Endothelial cell of umbilical vein (primary cell): ENCODE measurements around the gene ATOSB. TPM values are rescaled to one million over a fixed set of nuclear protein-coding genes. Genes with fewer than 3 reads are reported as not detected.

Experiments
- BruUV-seq: library from RNA; stranded (reverse); fragments of 400-500 nt; replicated peaks from 2 replicates; lab custom pipeline; 2021; lab: Mats Ljungman, UMichigan
- CTCF ChIA-PET: fragments of 300-600, 350-600 bp; sonication (Branson Sonifier 250); formaldehyde crosslinking; loops from one replicate; lab custom pipeline; 2021; ENCODE audit warnings: antibody characterized with exemption, inconsistent platforms; lab: Charles Lee
- POLR2A ChIA-PET: fragments of 300-600, 350-600 bp; sonication (Branson Sonifier 250); formaldehyde crosslinking; loops from one replicate; lab custom pipeline; 2021; ENCODE audit warnings: antibody characterized with exemption, inconsistent platforms; lab: Charles Lee
- DNase-seq: peaks from one replicate; pipeline ENCODE4 v3.0.0-alpha.2; 2011; ENCODE audit warnings: low read depth, low spot score
- FAIRE-seq: peaks from 2 replicates; lab custom pipeline; 2011; peaks lifted over from hg19 to GRCh38; lab: Jason Lieb, UNC
- H2AFZ ChIP-seq: 2 replicates; pipeline ENCODE4 v1.6.0; 2012; ENCODE audit warnings: low read depth, low read length, control low read depth, inconsistent platforms
- H3K27ac ChIP-seq: 2 replicates; pipeline ENCODE4 v1.5.1; 2011; ENCODE audit warnings: low read depth, mild to moderate bottlenecking, control low read depth, low read length, moderate library complexity; ENCODE audit not compliant: insufficient read depth
- H3K27me3 ChIP-seq, 2 experiments: 2 replicates each; pipeline versions ENCODE4 v1.6.0 to v1.6.1; 2011; ENCODE audit warnings: low read length in 2 of 2, mixed read lengths in 1 of 2; ENCODE audit not compliant: control insufficient read depth in 2 of 2, insufficient read depth in 2 of 2
- H3K36me3 ChIP-seq, 2 experiments: 2 replicates in 1 of 2; 3 replicates in 1 of 2; pipeline ENCODE4 v1.5.1; 2011; ENCODE audit warnings: low read length in 2 of 2, mild to moderate bottlenecking in 1 of 2, moderate library complexity in 1 of 2; ENCODE audit not compliant: control insufficient read depth in 2 of 2, insufficient read depth in 2 of 2; ENCODE audit errors: extremely low read depth in 1 of 2
- H3K4me1 ChIP-seq: 3 replicates; pipeline ENCODE4 v1.5.1; 2011; ENCODE audit warnings: mild to moderate bottlenecking, low read length; ENCODE audit not compliant: control insufficient read depth, insufficient read depth; ENCODE audit errors: extremely low read depth
- H3K4me2 ChIP-seq: 2 replicates; pipeline ENCODE4 v1.6.1; 2011; ENCODE audit warnings: low read length, control low read depth, mixed read lengths; ENCODE audit not compliant: insufficient read depth
- H3K4me3 ChIP-seq, 3 experiments: fragments of 200-600 bp in 1 of 3; sonication (generic), shearing (Covaris generic) in 1 of 3; replicated peaks in 1 of 3; 2 replicates each; pipeline ENCODE4 v1.5.1; 2011 to 2016; ENCODE audit warnings: control low read depth in 3 of 3, low read length in 3 of 3, mild to moderate bottlenecking in 2 of 3, inconsistent platforms in 1 of 3, low read depth in 1 of 3, moderate library complexity in 1 of 3; ENCODE audit not compliant: insufficient read depth in 1 of 3
- H3K79me2 ChIP-seq: 2 replicates; pipeline ENCODE4 v1.6.0; 2012; ENCODE audit warnings: low read length, inconsistent platforms; ENCODE audit not compliant: control insufficient read depth, insufficient read depth
- H3K9ac ChIP-seq: replicated peaks from 2 replicates; pipeline ENCODE3; 2011; ENCODE audit warnings: low read length, control low read depth; ENCODE audit not compliant: insufficient read depth; ENCODE audit errors: extremely low read depth
- H3K9me1 ChIP-seq: replicated peaks from 3 replicates; pipeline ENCODE4 v1.6.0; 2011; ENCODE audit warnings: mild to moderate bottlenecking, low read length; ENCODE audit not compliant: control insufficient read depth, insufficient read depth; ENCODE audit errors: extremely low read depth
- H3K9me3 ChIP-seq: replicated peaks from 2 replicates; pipeline ENCODE4 v1.5.1; 2012; ENCODE audit warnings: low read length, inconsistent platforms; ENCODE audit not compliant: control insufficient read depth, insufficient read depth
- H4K20me1 ChIP-seq: replicated peaks from 2 replicates; pipeline ENCODE3; 2011; ENCODE audit warnings: mild to moderate bottlenecking, low read length; ENCODE audit not compliant: control insufficient read depth, insufficient read depth; ENCODE audit errors: extremely low read depth
- GATA2 ChIP-seq: IDR thresholded peaks from 2 replicates; pipeline ENCODE4 v1.7.0; 2011; ENCODE audit warnings: low read depth, mild to moderate bottlenecking, moderate library complexity, mixed read lengths, low read length; ENCODE audit not compliant: insufficient read length, insufficient read depth
- POLR2A ChIP-seq: IDR thresholded peaks from 2 replicates; pipeline ENCODE4 v1.6.1; 2012; ENCODE audit warnings: low read depth, mild to moderate bottlenecking, control low read depth, low read length
- POLR2AphosphoS5 ChIP-seq: IDR thresholded peaks from 2 replicates; pipeline ENCODE4 v1.6.1; 2012; ENCODE audit warnings: low read depth, mild to moderate bottlenecking, control low read depth, low read length, moderate library complexity; ENCODE audit not compliant: insufficient read depth
- dilution Hi-C: fragments of 300-500 bp; cut with MboI; formaldehyde crosslinking; loops from one replicate; pipeline ENCODE4 v1.15.0; 2019; ENCODE audit warnings: low sequenced_read_pairs; ENCODE audit not compliant: extremely low pct_ligation_motif_present
- intact Hi-C: fragments of 100-400 bp; cut with micrococcal nuclease; formaldehyde crosslinking; loops from one replicate; pipeline ENCODE4 v1.10.0; 2022
- polyA plus RNA-seq, 4 experiments: library from polyadenylated mRNA; depleted of rRNA in 3 of 4; stranded (reverse) in 3 of 4; unstranded in 1 of 4; fragments of >200 nt; gene quantifications; 2 replicates each; pipeline versions ENCODE4 v1.2.1 to v1.2.3, GENCODE V29; 2011 to 2012; ENCODE audit warnings: missing spikeins in 1 of 4
- total RNA-seq: library from RNA; stranded (reverse); gene quantifications from 2 replicates; pipeline ENCODE4 v1.2.3, GENCODE V29; 2021

Gene ATOSB
- total and polyA plus RNA-seq, 2 donors (not counting 3 experiments of a cell fraction or from before 2014, with no cell fraction given): 34.7 to 58.0 TPM

DNA sequence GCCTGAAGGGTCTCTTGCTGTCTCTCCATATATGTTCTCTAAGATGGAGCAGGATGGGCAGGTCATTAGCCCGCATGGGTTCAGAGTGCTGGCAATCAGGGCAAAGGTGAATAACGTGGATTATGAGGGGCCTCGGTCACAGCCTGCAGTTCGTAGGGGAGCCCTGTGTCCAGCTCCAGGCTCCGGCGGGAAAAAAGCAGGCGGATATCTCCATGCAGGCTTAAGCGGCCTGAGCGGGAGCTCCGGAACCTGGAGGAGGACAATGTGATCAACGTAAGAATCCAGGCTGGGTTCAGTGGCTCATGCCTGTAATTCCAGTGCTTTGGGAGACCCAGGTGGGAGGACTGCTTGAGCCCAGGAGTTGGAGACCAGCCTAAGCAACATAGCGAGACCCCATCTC lies 10.5 kb downstream of the ATOSB start:
- H3K9me3 ChIP-seq: no peaks in the 10 kb centered on the region
- H3K27ac ChIP-seq: no peak overlapping the region
- no peak overlapping the region for H2AFZ ChIP-seq
- FAIRE-seq: no peak
- BruUV-seq: no TSS peak
- H3K9ac ChIP-seq: no peak overlapping the region
- intact Hi-C loops: no loop called here
- H3K4me3 ChIP-seq: no peak overlapping the region
- CTCF ChIA-PET: no interaction called here
- dilution Hi-C loops: no loop called here
- POLR2A ChIA-PET: interaction anchor here (0.6 kb wide), 1 partner anchor 36 kb away, joined by 3 read pairs; no protein-coding TSS in a partner anchor
- no peaks in the 10 kb centered on the region for H4K20me1 ChIP-seq
- peaks cover 7 to 51% of the 10 kb centered on the region in 2 experiments for H3K36me3 ChIP-seq
- peaks cover 22% of the 10 kb centered on the region for H3K4me1 ChIP-seq
- TF ChIP-seq POLR2AphosphoS5 (no peak), POLR2A (no peak)
- peaks cover 25% of the 10 kb centered on the region for H3K79me2 ChIP-seq
- H3K27me3 ChIP-seq: no peaks in the 10 kb centered on the region
- DNase-seq: no peak
- no peaks in the 10 kb centered on the region for H3K9me1 ChIP-seq
- H3K4me2 ChIP-seq: no peak overlapping the region

DNA sequence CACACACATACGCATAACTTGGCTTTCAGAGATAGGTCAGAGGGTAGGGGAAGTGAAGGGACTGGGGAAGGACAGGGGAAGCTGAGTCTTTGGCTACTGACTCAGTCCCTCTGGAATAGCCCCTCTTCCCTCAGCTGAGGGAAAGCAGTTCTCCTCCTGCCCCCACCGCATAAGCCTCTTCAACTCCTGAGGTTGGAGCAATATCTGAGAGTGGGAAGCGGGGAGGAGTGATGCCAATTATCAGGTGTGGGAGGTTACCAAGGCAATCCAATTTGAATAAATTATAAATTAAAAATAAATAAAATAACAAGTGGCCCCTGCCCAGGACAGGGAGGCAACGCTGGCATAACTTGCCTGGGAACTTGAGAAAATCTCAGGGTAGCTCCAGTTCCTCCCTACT lies 11.1 kb downstream of the ATOSB start:
- no TSS peak for BruUV-seq
- DNase-seq (no peak), FAIRE-seq (no peak)
- Histone ChIP-seq H3K4me3 (no peak overlapping the region), H3K36me3 (peaks cover 12 to 55% of the 10 kb centered on the region in 2 experiments), H3K79me2 (peaks cover 19% of the 10 kb centered on the region), H3K27me3 (no peaks in the 10 kb centered on the region), H3K9me3 (no peaks in the 10 kb centered on the region), H3K9me1 (no peaks in the 10 kb centered on the region), H2AFZ (no peak overlapping the region), H4K20me1 (no peaks in the 10 kb centered on the region), H3K4me2 (no peak overlapping the region), H3K4me1 (peaks cover 16% of the 10 kb centered on the region), H3K27ac (no peak overlapping the region), H3K9ac (no peak overlapping the region)
- ChIA-PET CTCF (interaction anchor here (3.0 kb wide), 1 partner anchor 9 kb away, joined by 13 read pairs; no protein-coding TSS in a partner anchor), POLR2A (interaction anchor here (0.6 kb wide), 1 partner anchor 35 kb away, joined by 3 read pairs; no protein-coding TSS in a partner anchor)
- intact Hi-C loops: no loop called here
- TF ChIP-seq GATA2: no peak
- TF ChIP-seq POLR2AphosphoS5: no peak
- dilution Hi-C loops: no loop called here
